Lower leg skin (tissue), 3 donors: ENCODE measurements around the gene EFCAB5.

ENCODE experiments used
- POLR2A ChIP-seq, 2 donors: fragments of 450-650 bp; IDR thresholded peaks; one replicate each; pipeline ENCODE4 v1.6.1; 2016 to 2017; ENCODE audit warnings: antibody characterized with exemption in 2 of 2, mild to moderate bottlenecking in 1 of 2, moderate library complexity in 1 of 2
- TF ChIP-seq, protein P1 (sequence below), 3 donors: fragments of 450-650 bp; IDR thresholded peaks; one replicate each; pipeline ENCODE4 v1.5.1; 2016; ENCODE audit warnings: antibody characterized with exemption in 3 of 3, mild to moderate bottlenecking in 3 of 3, moderate library complexity in 2 of 3

DNA sequence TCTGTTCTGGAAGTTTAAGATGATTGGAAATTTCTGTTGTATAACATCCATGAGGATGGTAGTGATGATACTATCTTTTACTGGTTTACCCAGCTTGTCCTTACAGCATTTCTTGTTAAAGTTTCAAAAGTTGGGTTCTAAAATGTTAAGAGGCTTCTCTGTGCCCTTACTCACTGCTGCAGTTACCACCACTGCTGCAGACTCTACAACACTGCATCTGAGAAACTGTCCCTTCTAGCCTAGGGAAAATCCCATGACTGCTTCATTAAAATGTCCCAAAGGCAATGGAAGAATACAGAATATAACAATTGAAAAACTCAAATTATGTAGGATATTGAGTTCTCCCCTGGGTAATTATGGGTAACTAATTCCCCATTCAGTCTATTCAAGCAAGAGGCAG, 171.4 kb downstream of the EFCAB5 start:
- TF ChIP-seq, protein P1, sequence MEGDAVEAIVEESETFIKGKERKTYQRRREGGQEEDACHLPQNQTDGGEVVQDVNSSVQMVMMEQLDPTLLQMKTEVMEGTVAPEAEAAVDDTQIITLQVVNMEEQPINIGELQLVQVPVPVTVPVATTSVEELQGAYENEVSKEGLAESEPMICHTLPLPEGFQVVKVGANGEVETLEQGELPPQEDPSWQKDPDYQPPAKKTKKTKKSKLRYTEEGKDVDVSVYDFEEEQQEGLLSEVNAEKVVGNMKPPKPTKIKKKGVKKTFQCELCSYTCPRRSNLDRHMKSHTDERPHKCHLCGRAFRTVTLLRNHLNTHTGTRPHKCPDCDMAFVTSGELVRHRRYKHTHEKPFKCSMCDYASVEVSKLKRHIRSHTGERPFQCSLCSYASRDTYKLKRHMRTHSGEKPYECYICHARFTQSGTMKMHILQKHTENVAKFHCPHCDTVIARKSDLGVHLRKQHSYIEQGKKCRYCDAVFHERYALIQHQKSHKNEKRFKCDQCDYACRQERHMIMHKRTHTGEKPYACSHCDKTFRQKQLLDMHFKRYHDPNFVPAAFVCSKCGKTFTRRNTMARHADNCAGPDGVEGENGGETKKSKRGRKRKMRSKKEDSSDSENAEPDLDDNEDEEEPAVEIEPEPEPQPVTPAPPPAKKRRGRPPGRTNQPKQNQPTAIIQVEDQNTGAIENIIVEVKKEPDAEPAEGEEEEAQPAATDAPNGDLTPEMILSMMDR (IDR thresholded peaks at IDR 0.05) = no peak
- no peak for TF ChIP-seq POLR2A (IDR thresholded peaks at IDR 0.05)
